ENCODE data around the gene CDCA4.

DNA sequence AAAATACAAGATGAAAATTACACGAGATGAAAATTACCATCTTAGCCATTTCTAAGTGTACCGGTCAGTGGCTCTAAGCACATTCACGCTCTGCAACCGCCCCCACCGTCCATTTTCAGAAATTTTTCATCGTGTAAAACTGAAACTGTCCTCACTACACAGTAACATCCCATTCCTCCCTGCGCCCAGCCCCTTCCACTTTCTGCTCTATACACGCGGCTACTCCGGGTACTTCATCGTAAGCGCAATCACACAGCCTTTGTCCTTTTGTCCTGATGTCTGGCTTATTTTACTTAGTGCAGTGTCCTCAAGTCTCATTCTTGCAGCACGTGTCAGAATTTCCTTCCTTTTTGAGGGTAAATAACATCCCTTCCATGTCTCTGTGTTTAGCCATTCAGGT is 47.9 kb upstream of the CDCA4 start:
- TF ChIP-seq, protein P1, sequence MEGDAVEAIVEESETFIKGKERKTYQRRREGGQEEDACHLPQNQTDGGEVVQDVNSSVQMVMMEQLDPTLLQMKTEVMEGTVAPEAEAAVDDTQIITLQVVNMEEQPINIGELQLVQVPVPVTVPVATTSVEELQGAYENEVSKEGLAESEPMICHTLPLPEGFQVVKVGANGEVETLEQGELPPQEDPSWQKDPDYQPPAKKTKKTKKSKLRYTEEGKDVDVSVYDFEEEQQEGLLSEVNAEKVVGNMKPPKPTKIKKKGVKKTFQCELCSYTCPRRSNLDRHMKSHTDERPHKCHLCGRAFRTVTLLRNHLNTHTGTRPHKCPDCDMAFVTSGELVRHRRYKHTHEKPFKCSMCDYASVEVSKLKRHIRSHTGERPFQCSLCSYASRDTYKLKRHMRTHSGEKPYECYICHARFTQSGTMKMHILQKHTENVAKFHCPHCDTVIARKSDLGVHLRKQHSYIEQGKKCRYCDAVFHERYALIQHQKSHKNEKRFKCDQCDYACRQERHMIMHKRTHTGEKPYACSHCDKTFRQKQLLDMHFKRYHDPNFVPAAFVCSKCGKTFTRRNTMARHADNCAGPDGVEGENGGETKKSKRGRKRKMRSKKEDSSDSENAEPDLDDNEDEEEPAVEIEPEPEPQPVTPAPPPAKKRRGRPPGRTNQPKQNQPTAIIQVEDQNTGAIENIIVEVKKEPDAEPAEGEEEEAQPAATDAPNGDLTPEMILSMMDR (IDR thresholded peaks at IDR 0.05), result no peak
- TF ChIP-seq POLR2A (IDR thresholded peaks at IDR 0.05) (no peak), EP300 (IDR thresholded peaks at IDR 0.05) (no peak)

Measured in tibial nerve (tissue), 4 donors.